Measurements from ENCODE around the gene MACROD2. TPM values are rescaled to one million over a fixed set of nuclear protein-coding genes. Genes with fewer than 3 reads are reported as not detected.

Gene MACROD2
- total and polyA plus RNA-seq, 11 donors = 0.54 to 5.4 (median 2.4) TPM

DNA sequence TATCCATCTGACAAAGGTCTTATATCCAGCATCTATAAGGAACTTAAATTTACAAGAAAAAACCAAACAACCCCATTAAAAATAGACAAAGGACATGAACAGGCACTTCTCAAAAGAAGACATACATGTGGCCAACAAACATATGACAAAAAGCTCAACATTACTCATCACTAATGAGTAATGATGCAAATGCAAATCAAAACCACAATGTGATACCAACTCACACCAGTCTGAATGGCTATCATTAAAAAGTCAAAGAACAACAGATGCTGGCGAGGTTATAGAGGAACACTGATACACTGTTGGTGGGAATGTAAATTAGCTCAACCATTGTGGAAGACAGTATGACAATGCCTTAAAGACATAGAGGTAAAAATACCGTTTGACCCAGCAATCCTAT is 13.9 kb downstream of the MACROD2 start:
- Histone ChIP-seq H3K36me3 (no peaks in the 10 kb centered on the region), H3K4me3 (no peak overlapping the region), H3K27ac (no peak overlapping the region), H3K27me3 (no peaks in the 10 kb centered on the region), H3K4me1 (no peaks in the 10 kb centered on the region), H3K9me3 (peaks cover 0 to 31% (median 3%) of the 10 kb centered on the region in 12 donors)
- 63 to 79% (median 69%) methylated on average over 2 of the region's 2 CpGs for WGBS, 4 donors
- intact Hi-C loops (cut with DNase I) = no loop called here
- no peak for TF ChIP-seq POLR2A (IDR thresholded peaks at IDR 0.05)
- TF ChIP-seq, protein P1, sequence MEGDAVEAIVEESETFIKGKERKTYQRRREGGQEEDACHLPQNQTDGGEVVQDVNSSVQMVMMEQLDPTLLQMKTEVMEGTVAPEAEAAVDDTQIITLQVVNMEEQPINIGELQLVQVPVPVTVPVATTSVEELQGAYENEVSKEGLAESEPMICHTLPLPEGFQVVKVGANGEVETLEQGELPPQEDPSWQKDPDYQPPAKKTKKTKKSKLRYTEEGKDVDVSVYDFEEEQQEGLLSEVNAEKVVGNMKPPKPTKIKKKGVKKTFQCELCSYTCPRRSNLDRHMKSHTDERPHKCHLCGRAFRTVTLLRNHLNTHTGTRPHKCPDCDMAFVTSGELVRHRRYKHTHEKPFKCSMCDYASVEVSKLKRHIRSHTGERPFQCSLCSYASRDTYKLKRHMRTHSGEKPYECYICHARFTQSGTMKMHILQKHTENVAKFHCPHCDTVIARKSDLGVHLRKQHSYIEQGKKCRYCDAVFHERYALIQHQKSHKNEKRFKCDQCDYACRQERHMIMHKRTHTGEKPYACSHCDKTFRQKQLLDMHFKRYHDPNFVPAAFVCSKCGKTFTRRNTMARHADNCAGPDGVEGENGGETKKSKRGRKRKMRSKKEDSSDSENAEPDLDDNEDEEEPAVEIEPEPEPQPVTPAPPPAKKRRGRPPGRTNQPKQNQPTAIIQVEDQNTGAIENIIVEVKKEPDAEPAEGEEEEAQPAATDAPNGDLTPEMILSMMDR (IDR thresholded peaks at IDR 0.05) = no peak
- ATAC-seq = no peak
- DNase-seq = no peak

DNA sequence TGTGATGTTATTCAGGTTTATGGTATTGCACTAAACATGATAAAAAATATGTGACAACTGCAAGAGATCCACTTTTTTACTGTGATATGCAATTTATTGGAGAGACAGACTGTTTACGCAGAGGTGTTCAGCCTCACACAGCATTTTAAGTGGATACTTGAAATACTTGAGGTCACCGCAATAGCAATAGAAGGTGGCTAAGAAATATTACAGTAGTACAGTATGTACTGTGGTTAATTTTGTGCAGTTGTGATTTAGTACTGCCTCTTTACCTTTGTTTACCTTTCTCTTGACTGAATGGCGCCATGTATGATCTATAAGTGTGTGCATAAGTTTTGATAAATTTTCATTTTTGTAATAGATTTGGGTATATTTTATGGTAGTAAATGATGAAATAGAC is 17.4 kb downstream of the MACROD2 start:
- no peak for DNase-seq
- intact Hi-C loops (cut with DNase I) = no loop called here
- H3K9me3 ChIP-seq = peaks cover 0 to 33% (median 5%) of the 10 kb centered on the region in 12 donors
- no peaks in the 10 kb centered on the region for H3K4me1 ChIP-seq
- TF ChIP-seq POLR2A (IDR thresholded peaks at IDR 0.05) = no peak
- TF ChIP-seq, protein P1 (IDR thresholded peaks at IDR 0.05) = no peak
- H3K27ac ChIP-seq = no peak overlapping the region
- H3K4me3 ChIP-seq = no peak overlapping the region
- ATAC-seq = no peak
- WGBS, 4 donors = 87 to 91% (median 88%) methylated on average over 3 of the region's 3 CpGs
- H3K27me3 ChIP-seq = no peaks in the 10 kb centered on the region
- no peaks in the 10 kb centered on the region for H3K36me3 ChIP-seq

DNA sequence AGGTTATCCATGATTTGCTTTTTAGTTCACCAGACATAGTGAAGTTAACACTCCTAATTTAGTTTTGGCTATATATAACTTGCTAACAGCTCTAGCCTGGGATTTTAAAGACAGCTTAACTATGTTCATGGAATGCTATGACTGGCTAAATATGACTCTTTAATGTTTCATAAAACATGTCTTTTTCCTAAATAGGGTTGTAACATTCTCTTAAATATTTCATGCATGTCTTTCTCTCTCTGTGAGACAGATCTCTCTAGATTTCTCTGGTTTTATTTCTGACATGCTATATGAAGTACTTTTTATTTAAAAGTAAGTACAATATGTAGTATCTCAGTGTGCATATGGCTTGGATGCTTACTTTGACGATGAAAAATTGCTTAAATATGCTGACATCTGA is 35.7 kb downstream of the MACROD2 start:
- no peaks in the 10 kb centered on the region for H3K27me3 ChIP-seq
- no peak overlapping the region for H3K27ac ChIP-seq
- peaks cover 0 to 4% (median 0%) of the 10 kb centered on the region in 12 donors for H3K4me1 ChIP-seq
- H3K4me3 ChIP-seq = no peak overlapping the region
- WGBS, 4 donors = 75 to 90% (median 80%) methylated on average over 1 of the region's 1 CpG
- intact Hi-C loops (cut with DNase I) = no loop called here
- TF ChIP-seq, protein P1 (IDR thresholded peaks at IDR 0.05) = no peak
- TF ChIP-seq POLR2A (IDR thresholded peaks at IDR 0.05) = no peak
- ATAC-seq (no peak), DNase-seq (no peak)
- no peaks in the 10 kb centered on the region for H3K36me3 ChIP-seq
- peaks cover 0 to under 1% (median 0%) of the 10 kb centered on the region in 12 donors for H3K9me3 ChIP-seq

DNA sequence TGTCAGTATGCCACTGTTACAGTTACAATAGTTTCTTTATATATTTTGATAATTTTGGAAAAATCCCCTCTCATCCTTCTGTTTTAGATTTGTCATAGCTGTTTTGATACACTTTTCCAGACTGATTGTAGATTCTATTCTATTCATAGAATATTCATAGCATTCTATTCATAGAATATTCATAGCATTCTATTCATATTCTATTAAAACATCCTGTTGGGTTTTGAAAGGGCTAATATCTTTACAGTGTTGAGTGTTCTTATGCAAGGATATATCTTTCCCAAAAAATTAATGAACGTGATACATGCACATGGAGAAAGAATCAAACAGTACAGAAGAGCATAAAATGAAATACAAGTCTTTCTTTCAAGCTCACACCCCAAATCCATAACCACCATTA is 38.0 kb downstream of the MACROD2 start:
- Histone ChIP-seq H3K36me3 (no peaks in the 10 kb centered on the region), H3K4me3 (no peak overlapping the region), H3K27me3 (no peaks in the 10 kb centered on the region), H3K9me3 (no peaks in the 10 kb centered on the region), H3K4me1 (peaks cover 0 to 4% (median 0%) of the 10 kb centered on the region in 12 donors), H3K27ac (no peak overlapping the region)
- ATAC-seq (no peak), DNase-seq (no peak)
- intact Hi-C loops (cut with DNase I) = no loop called here
- TF ChIP-seq, protein P1 (IDR thresholded peaks at IDR 0.05) = no peak
- TF ChIP-seq POLR2A (IDR thresholded peaks at IDR 0.05) = no peak
- WGBS, 4 donors = 65 to 81% (median 76%) methylated on average over 1 of the region's 1 CpG
